ENCODE results near the gene RPS6KA2. TPM values are rescaled to one million over a fixed set of nuclear protein-coding genes. Genes with fewer than 3 reads are reported as not detected.
"Not testable (repeated sequence)": the region's sequence is repeated elsewhere in the genome, so short reads cannot be mapped to it uniquely, and the experiment has no call there.

The RPS6KA2 gene
- total RNA-seq, 2 donors from 2014 or later = 28.1 to 28.5 TPM

- Mint-ChIP-seq H3K27ac (no peak overlapping the region), H3K4me1 (ENCODE audit: low read depth) (peaks cover 12% of the 10 kb centered on the region), H3K27me3 (ENCODE audit: low read depth) (peaks cover 58% of the 10 kb centered on the region), H3K36me3 (ENCODE audit: insufficient read depth in 2 of 2) (peaks cover 0 to 4% of the 10 kb centered on the region in 2 donors), H3K9me3 (peaks cover 0 to 3% of the 10 kb centered on the region in 2 donors), H3K4me3 (no peak overlapping the region)
- ATAC-seq (replicated peaks in 1 of 2) = no peak
- no peak for DNase-seq
Measured at GRCh38 chr6:166637812-166638572, 10.9 kb upstream of the RPS6KA2 start.

GRCh38 chr6:166636934-166637333, 9.9 kb upstream of the RPS6KA2 start:
- H3K27me3 Mint-ChIP-seq (ENCODE audit: low read depth) = peaks cover 64% of the 10 kb centered on the region
- no peak for DNase-seq
- H3K4me1 Mint-ChIP-seq (ENCODE audit: low read depth) = peaks cover 12% of the 10 kb centered on the region
- no peak overlapping the region for H3K4me3 Mint-ChIP-seq
- H3K36me3 Mint-ChIP-seq (ENCODE audit: insufficient read depth in 2 of 2) = peaks cover 0 to 4% of the 10 kb centered on the region in 2 donors
- peaks cover 0 to 3% of the 10 kb centered on the region in 2 donors for H3K9me3 Mint-ChIP-seq
- ATAC-seq (replicated peaks in 1 of 2) = no peak
- no peak overlapping the region for H3K27ac Mint-ChIP-seq

- ATAC-seq (replicated peaks in 1 of 2) = no peak
- no peak for DNase-seq
- H3K4me1 Mint-ChIP-seq (ENCODE audit: low read depth) = peaks cover 12% of the 10 kb centered on the region
- H3K27me3 Mint-ChIP-seq (ENCODE audit: low read depth) = peaks cover 62% of the 10 kb centered on the region
- H3K36me3 Mint-ChIP-seq (ENCODE audit: insufficient read depth in 2 of 2) = peaks cover 0 to 2% of the 10 kb centered on the region in 2 donors
- no peak overlapping the region for H3K27ac Mint-ChIP-seq
- H3K4me3 Mint-ChIP-seq = no peak overlapping the region
- H3K9me3 Mint-ChIP-seq = no peaks in the 10 kb centered on the region
Measured at GRCh38 chr6:166636191-166636933, 9.3 kb upstream of the RPS6KA2 start.

- ATAC-seq (replicated peaks in 1 of 2) (no peak), DNase-seq (no peak)
- H3K27me3 Mint-ChIP-seq (ENCODE audit: low read depth) = peaks cover 55% of the 10 kb centered on the region
- H3K4me1 Mint-ChIP-seq (ENCODE audit: low read depth) = peaks cover 8% of the 10 kb centered on the region
- H3K27ac Mint-ChIP-seq = no peak overlapping the region
- H3K4me3 Mint-ChIP-seq = no peak overlapping the region
- H3K36me3 Mint-ChIP-seq (ENCODE audit: insufficient read depth in 2 of 2) = no peaks in the 10 kb centered on the region
- H3K9me3 Mint-ChIP-seq = no peaks in the 10 kb centered on the region
Measured at GRCh38 chr6:166635013-166635970, 8.2 kb upstream of the RPS6KA2 start.

- ATAC-seq (replicated peaks in 1 of 2); H3K4me3 Mint-ChIP-seq; H3K9me3 Mint-ChIP-seq; DNase-seq; H3K27ac Mint-ChIP-seq; H3K36me3 Mint-ChIP-seq (ENCODE audit: insufficient read depth in 2 of 2); H3K4me1 Mint-ChIP-seq (ENCODE audit: low read depth): not testable (repeated sequence)
- peaks cover 54% of the 10 kb centered on the region for H3K27me3 Mint-ChIP-seq (ENCODE audit: low read depth)
Measured at GRCh38 chr6:166634581-166634980, 7.5 kb upstream of the RPS6KA2 start.

DNA sequence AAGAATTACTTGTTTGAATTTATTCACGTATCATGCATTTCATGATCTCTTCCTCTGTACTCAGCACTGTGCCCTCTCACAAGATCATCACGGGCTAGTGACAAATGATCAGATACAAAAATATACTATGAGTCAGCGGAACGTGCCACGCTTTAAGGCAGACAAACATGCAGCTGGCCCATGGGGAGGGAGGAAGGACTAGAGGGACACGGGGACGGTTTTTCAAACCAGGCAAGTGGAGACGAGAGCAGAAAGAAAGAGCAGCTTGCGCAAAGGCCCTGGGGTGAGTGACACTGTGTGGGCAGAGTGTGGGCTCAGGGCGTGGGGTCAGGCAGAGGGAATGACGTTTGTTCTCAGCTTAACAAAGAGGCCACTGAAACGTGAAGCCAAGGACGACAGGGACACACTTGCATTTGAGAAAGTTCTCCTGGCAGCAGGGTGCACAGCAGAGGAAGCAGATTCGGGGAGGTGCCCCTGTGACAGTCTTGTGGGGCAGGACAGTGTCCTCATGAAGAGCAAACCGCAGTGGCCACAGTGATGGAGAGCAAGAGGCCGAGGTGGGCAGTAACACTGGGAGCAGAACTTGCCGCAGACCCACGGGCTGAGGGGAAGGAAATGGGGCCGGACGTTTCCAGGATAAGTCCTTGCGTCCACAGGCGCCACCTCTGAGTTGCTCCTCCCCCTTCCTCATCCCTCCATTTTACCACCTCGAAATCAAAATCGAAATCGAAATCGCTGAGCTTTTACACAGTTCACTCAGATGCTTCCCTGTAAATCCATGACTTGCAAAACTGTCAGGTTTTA, 6.9 kb upstream of the RPS6KA2 start:
- Mint-ChIP-seq H3K4me3 (no peak overlapping the region), H3K36me3 (ENCODE audit: insufficient read depth in 2 of 2) (no peaks in the 10 kb centered on the region), H3K27ac (no peak overlapping the region), H3K9me3 (no peaks in the 10 kb centered on the region), H3K4me1 (ENCODE audit: low read depth) (peaks cover 5% of the 10 kb centered on the region), H3K27me3 (ENCODE audit: low read depth) (peaks cover 54% of the 10 kb centered on the region)
- DNase-seq (no peak), ATAC-seq (replicated peaks in 1 of 2) (no peak)

DNA sequence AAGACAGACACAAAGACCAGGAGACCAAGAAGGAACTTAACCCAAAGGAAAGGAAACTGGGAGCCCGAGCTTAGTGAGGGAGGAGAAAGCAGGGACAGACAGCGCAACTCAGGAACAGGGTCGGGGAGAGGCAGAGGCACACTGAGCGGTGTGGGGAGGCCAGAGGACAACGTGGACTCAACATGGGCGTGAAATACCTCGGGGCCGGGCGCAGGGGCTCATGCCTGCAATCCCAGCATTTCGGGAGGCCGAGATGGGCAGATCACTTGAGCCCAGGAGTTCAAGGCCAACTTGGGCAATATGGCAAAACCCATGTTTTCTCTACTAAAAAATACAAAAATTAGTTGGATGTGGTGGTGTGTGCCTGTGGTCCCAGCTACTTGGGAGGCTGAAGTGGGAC, 5.7 kb upstream of the RPS6KA2 start:
- Mint-ChIP-seq H3K27me3 (ENCODE audit: low read depth) (peaks cover 53% of the 10 kb centered on the region), H3K4me1 (ENCODE audit: low read depth) (peaks cover 15% of the 10 kb centered on the region), H3K9me3 (no peaks in the 10 kb centered on the region), H3K36me3 (ENCODE audit: insufficient read depth in 2 of 2) (no peaks in the 10 kb centered on the region), H3K27ac (no peak overlapping the region), H3K4me3 (no peak overlapping the region)
- ATAC-seq (replicated peaks in 1 of 2) (no peak), DNase-seq (no peak)

DNA sequence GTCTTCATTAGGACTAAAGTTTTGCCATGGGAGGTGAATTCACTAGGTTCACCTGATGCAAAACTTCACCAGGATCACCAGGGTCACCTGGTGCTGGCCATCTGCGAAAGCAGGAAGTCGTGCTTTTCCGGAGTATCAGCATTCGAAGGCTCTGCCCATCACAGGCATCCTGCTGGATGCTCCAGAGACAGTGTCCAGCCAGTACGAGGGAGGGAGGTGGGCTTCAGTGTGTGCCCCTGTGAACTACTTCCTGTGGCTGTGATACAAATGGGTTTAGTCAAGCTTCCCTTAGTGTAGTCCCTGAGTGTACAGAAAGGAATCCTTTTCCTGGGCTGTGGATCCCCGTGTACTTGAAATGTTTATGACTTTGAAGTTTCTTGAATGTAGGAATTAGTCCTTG, 3.4 kb upstream of the RPS6KA2 start:
- DNase-seq = no peak
- Mint-ChIP-seq H3K4me3 (no peak overlapping the region), H3K9me3 (no peaks in the 10 kb centered on the region), H3K27me3 (ENCODE audit: low read depth) (peaks cover 50% of the 10 kb centered on the region), H3K4me1 (ENCODE audit: low read depth) (peaks cover 21% of the 10 kb centered on the region), H3K27ac (no peak overlapping the region), H3K36me3 (ENCODE audit: insufficient read depth in 2 of 2) (peaks cover 1 to 4% of the 10 kb centered on the region in 2 donors)
- ATAC-seq (replicated peaks in 1 of 2) = no peak

GRCh38 chr6:166629628-166630027, 2.6 kb upstream of the RPS6KA2 start:
- Mint-ChIP-seq H3K9me3 (no peaks in the 10 kb centered on the region), H3K27me3 (ENCODE audit: low read depth) (peaks cover 50% of the 10 kb centered on the region), H3K4me1 (ENCODE audit: low read depth) (peaks cover 25% of the 10 kb centered on the region), H3K27ac (no peak overlapping the region), H3K4me3 (no peak overlapping the region), H3K36me3 (ENCODE audit: insufficient read depth in 2 of 2) (peaks cover 1 to 4% of the 10 kb centered on the region in 2 donors)
- DNase-seq (no peak), ATAC-seq (replicated peaks in 1 of 2) (no peak)

DNA sequence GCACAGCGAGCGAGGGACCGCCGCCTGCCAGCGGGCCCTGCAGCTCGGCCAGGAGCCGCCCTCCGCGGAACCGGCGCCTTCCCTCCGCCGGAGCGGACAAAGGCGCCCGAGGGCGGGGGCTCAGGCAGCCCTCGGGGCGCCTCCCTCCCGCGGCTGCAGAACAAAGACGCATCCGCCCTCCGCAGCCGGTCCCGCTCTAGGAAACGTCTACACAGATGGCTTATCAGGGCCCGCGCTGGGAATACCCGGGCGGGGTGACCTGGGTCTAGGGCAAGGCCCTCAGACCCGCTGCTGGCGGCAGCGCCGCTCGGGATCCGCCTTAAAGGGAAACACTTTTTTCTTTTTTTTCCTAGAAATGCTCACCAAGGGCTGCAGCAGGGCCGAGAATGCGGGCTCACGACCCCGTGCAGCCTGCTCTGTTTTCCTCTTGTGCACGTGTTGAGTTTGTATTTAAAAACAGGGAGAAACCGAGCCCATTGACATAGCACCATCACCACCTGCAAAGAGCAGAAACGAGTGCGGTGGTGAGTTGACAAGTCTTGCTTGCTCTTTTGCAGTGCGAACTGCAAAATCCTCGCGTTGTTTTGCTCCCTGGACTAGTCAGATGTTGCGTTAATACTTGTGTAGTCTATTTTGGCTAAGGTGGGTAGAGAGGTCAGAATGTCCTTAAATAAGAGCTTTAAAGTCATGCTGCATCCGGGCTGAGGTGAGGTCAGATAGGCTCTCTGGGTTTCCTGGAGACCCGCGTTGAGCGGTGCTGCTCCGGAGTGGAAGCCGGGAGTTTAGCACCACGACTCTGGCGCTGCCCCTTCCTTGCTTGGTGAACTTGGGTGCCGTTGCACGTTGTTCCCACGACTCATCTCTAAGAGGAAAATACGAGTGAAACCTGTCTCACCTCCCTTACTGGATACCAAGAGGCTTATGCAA, 1.1 kb upstream of the RPS6KA2 start:
- DNase-seq (peak; percentile 62 to 64), ATAC-seq (replicated peaks in 1 of 2) (peak; percentile 30 to 35)
- Mint-ChIP-seq H3K4me3 (peak overlapping the region; percentile 90 to 95), H3K36me3 (ENCODE audit: insufficient read depth in 2 of 2) (peaks cover 1 to 4% of the 10 kb centered on the region in 2 donors), H3K27me3 (ENCODE audit: low read depth) (peaks cover 43% of the 10 kb centered on the region), H3K27ac (no peak overlapping the region), H3K9me3 (no peaks in the 10 kb centered on the region), H3K4me1 (ENCODE audit: low read depth) (peaks cover 25% of the 10 kb centered on the region)

DNA sequence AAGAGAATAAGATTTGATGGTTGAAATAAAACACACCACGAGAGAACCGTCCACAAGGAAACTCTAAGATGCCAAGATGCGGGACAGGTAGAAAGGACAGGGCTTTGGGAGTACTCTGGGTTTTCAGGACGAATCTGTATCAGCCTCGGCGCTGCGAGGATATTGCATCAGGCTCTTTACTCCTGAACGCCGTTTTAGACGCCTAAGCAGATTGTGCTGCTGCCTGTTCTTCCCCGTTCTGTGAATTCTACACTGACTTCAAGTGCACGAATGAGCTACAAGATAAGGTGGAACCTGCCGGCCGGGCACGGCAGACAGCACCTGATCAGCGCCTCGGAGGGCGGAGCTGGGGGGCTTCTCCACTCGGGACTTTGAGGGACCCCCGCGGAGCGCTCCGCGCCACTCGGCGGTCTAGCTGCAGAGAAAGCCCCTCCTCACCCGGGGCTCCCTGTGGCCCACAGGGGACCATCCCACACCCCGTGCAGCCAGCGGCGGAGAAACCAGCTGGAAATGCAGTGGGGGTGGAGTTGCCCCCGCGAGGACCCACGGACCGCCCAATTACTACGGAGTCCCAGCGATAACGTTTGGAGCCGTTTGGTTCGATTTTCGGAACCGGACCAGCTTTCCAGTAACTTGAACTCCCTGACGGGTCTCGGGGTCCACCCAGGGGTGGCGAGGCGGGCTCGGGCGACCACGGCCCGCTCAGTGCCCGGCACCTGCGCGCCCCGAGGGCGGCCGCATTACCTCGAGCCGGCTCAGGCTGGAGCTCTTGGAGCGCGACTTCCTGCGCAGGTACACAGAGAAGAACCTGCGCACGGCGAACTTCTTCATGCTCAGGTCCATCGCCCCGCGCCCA, 646 bp downstream of the RPS6KA2 start:
- ATAC-seq (replicated peaks in 1 of 2) = peak in 1 of 2 donors; percentile 6
- Mint-ChIP-seq H3K4me3 (peak overlapping the region; percentile 88 to 91), H3K9me3 (no peaks in the 10 kb centered on the region), H3K27ac (no peak overlapping the region), H3K27me3 (ENCODE audit: low read depth) (peaks cover 39% of the 10 kb centered on the region), H3K4me1 (ENCODE audit: low read depth) (peaks cover 25% of the 10 kb centered on the region), H3K36me3 (ENCODE audit: insufficient read depth in 2 of 2) (peaks cover 1 to 4% of the 10 kb centered on the region in 2 donors)
- peak; percentile 30 to 38 for DNase-seq

Data from activated T-cell treated with anti-CD3 and anti-CD28 coated beads, Interleukin-2, amount 50 U/mL, for 72 hours (primary cell).